ENCODE data around the gene SH3D19. TPM values are rescaled to one million over a fixed set of nuclear protein-coding genes. Genes with fewer than 3 reads are reported as not detected.

SH3D19 gene
- total RNA-seq, 1 donor: 46.6 TPM

DNA sequence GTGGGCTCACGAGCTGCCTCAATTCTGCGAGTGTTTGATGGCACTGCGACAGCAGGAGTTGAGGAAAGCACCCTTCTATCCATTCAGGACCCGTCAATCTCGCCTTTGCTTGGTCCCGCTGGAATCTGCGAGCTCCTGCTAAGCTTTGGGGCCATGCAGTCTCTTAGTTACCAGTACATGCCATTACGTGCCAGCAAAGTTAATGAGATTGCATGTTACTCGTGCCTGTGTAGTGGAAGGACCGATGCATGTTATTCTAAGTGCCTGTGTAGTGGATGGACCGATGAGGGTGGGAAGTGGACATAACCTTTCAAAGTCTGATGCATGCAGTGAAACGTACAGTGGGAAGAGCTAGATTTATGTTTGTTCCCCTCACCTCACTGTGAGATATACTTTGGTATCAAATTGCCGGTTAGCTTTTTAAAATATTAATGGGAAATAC, 225.4 kb downstream of the SH3D19 start:
- H3K4me3 ChIP-seq (ENCODE audit: low read depth, low read length): peak overlapping the region; percentile 95
- TF ChIP-seq, protein P1, sequence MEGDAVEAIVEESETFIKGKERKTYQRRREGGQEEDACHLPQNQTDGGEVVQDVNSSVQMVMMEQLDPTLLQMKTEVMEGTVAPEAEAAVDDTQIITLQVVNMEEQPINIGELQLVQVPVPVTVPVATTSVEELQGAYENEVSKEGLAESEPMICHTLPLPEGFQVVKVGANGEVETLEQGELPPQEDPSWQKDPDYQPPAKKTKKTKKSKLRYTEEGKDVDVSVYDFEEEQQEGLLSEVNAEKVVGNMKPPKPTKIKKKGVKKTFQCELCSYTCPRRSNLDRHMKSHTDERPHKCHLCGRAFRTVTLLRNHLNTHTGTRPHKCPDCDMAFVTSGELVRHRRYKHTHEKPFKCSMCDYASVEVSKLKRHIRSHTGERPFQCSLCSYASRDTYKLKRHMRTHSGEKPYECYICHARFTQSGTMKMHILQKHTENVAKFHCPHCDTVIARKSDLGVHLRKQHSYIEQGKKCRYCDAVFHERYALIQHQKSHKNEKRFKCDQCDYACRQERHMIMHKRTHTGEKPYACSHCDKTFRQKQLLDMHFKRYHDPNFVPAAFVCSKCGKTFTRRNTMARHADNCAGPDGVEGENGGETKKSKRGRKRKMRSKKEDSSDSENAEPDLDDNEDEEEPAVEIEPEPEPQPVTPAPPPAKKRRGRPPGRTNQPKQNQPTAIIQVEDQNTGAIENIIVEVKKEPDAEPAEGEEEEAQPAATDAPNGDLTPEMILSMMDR (IDR thresholded peaks at IDR 0.05; ENCODE audit: insufficient read depth, low read depth, low read length): no peak
- no peak for DNase-seq (ENCODE audit: low read depth)

DNA sequence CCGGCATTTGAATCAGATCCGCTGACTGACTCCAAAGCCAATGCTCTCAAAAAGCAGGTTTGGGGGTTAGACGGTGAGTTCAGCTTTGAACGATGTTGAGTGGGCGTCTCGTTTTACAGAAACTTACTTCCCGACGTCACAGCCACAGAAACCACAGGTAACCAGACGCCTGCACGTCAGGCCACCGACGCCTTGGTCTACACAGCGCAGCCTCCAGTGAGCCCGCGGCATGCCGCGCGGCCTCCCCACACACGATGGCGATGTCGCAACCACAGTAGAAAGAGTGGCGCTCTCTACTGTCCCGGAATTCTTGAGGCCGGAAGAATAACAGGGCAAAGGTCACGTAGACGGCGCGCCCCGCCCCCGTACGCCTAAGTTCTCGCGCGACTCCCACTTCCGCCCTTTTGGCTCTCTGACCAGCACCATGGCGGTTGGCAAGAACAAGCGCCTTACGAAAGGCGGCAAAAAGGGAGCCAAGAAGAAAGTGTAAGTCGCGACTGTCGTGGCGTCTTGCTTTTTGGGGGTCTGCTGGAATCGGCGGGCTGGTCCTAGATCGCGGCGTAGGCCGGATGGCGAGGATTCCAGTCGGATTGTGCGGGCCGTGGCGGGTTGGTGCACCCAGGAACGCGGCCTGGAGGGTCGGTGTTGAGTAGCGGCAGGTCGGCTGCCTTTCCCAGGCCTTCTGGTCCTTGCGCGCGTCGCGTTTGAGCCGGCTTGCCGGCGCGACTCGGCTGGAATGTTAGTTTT, 226.0 kb downstream of the SH3D19 start, which contains the start of gene RPS3A:
RPS3A (plus strand) TSS at position 400 of the 747 bp plus-strand sequence; CDS start at position 425, 25 bp downstream.
- peak; percentile 99 for DNase-seq (ENCODE audit: low read depth)
- TF ChIP-seq, protein P1 (IDR thresholded peaks at IDR 0.05; ENCODE audit: insufficient read depth, low read depth, low read length): peak; percentile 80

DNA sequence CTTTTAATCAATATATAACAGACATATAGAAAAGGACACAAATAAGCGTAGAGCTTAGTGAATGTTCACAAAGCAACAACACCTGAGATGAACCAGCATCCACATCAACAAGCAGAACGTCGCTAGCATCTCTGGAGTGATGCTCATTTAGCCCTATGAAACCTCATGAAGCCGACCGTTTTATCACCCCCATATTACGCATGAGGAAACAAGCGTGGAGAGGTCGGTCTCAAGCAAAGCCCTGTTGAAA, 226.5 kb downstream of the SH3D19 start:
- TF ChIP-seq, protein P1 (IDR thresholded peaks at IDR 0.05; ENCODE audit: insufficient read depth, low read depth, low read length): no peak

More for the DNA sequence above, 226.0 kb downstream of the SH3D19 start, which contains the start of gene RPS3A:
- peak within 1 kb of the TSS; percentile 95 for H3K4me3 ChIP-seq (ENCODE audit: low read depth, low read length)

DNA sequence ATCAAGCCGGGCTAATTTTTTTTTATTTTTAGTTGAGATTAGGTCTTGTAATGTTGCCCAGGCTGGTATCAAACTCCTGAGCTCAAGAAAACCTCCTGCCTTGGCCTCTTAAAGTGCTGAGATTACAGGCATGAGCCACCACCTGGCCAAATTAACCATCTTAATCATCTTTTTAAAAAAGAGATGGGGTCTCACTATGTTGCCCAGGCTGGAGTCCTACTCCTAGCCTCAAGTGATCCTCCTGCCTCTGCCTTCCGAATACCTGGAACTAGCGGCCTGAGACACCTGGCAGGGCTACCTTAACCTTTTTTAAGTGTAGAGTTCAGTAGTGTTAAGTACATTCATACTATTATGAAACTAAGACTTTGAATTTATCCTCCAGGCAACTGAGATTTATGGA, 227.6 kb downstream of the SH3D19 start:
- no peak for DNase-seq (ENCODE audit: low read depth)
- TF ChIP-seq, protein P1 (IDR thresholded peaks at IDR 0.05; ENCODE audit: insufficient read depth, low read depth, low read length): no peak
- H3K4me3 ChIP-seq (ENCODE audit: low read depth, low read length): no peak overlapping the region

More for the DNA sequence above, 226.5 kb downstream of the SH3D19 start:
- no peak for DNase-seq (ENCODE audit: low read depth)
- H3K4me3 ChIP-seq (ENCODE audit: low read depth, low read length): peak overlapping the region; percentile 95

DNA sequence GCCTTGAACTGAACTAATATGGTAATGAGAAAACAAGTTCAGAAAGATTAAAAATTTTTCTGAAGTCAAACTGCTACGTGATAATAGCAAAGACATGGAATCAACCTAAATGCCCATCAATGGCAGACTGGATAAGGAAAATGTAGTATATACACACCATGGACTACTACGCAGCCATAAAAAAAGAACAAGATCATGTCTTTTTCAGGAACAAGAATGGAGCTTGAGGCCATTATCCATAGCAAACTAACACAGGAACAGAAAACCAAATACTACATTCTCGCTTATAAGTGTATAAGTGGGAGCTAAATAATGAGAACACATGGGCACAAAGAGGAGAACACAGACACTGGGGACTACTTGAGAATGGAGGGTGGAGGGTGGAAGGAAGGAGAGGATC, 230.3 kb downstream of the SH3D19 start:
- no peak overlapping the region for H3K4me3 ChIP-seq (ENCODE audit: low read depth, low read length)
- no peak for DNase-seq (ENCODE audit: low read depth)
- TF ChIP-seq, protein P1 (IDR thresholded peaks at IDR 0.05; ENCODE audit: insufficient read depth, low read depth, low read length): no peak

DNA sequence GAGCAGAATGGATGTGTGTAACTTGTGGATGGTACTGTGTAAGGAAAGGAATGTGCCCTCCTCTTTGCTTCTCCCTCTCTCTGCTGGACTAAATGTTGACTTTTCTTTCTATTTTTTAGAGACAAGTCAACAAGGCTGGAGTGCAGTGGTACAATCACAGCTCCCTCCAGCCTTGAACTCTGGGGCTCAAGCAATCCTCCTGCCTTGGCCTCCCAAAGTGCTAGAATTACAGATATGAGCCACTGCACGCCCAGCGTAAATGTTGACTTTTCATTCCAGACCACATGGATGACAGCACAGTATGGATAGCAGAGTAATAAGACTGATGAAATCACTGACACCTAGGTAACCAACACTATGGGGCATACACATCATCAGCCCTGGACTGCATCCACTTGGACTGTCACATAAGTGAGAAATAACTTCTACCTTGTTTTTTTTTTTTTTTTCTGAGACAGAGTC, 231.1 kb downstream of the SH3D19 start:
- TF ChIP-seq, protein P1 (IDR thresholded peaks at IDR 0.05; ENCODE audit: insufficient read depth, low read depth, low read length): no peak
- no peak for DNase-seq (ENCODE audit: low read depth)

More for the DNA sequence above, 231.1 kb downstream of the SH3D19 start:
- H3K4me3 ChIP-seq (ENCODE audit: low read depth, low read length): no peak overlapping the region

Measured in fibroblast of villous mesenchyme (primary cell).